B cell (primary cell): ENCODE measurements around the gene FGD4.

Experiments
- EZH2 ChIP-seq: IDR thresholded peaks from 2 replicates; pipeline ENCODE4 v1.6.1; 2012; ENCODE audit warnings: borderline replicate concordance, low read depth, mild to moderate bottlenecking, moderate library complexity, low read length; ENCODE audit not compliant: insufficient read depth, poor library complexity, severe bottlenecking
- TF ChIP-seq, protein P1 (sequence below): fragments of 200-600 bp; IDR thresholded peaks from one replicate; pipeline ENCODE4 v1.8.0; 2022; ENCODE audit warnings: antibody characterized with exemption, mild to moderate bottlenecking

DNA sequence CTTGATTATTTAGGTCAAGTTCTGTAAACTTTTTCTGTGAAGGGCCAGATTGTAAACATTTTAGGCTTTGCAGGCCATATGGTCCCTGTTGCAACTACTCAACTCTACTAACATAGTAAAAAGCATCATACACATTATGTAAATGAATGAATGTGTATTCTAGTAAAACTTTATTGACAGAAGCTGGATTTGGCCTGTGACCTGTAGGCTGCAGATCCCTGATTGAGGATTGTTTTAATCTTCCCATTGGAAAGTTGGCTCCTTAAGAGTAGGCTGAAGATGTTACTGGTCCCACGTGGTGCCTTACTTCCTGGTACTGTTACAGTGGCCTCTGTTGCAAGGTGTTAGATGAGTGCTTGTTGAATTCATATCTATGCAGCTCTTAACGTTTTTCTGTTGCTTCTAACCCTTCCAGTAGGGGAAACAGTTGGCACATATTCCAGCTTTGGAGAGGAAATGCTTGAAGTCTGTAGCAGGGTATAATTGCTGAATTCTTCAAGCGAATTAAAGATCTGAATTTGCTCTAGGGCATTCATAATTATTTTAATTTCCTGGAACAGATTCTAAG is 146.1 kb downstream of the FGD4 start:
- TF ChIP-seq, protein P1, sequence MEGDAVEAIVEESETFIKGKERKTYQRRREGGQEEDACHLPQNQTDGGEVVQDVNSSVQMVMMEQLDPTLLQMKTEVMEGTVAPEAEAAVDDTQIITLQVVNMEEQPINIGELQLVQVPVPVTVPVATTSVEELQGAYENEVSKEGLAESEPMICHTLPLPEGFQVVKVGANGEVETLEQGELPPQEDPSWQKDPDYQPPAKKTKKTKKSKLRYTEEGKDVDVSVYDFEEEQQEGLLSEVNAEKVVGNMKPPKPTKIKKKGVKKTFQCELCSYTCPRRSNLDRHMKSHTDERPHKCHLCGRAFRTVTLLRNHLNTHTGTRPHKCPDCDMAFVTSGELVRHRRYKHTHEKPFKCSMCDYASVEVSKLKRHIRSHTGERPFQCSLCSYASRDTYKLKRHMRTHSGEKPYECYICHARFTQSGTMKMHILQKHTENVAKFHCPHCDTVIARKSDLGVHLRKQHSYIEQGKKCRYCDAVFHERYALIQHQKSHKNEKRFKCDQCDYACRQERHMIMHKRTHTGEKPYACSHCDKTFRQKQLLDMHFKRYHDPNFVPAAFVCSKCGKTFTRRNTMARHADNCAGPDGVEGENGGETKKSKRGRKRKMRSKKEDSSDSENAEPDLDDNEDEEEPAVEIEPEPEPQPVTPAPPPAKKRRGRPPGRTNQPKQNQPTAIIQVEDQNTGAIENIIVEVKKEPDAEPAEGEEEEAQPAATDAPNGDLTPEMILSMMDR: no peak
- TF ChIP-seq EZH2: no peak
